ENCODE data around the gene LSM5. TPM values are rescaled to one million over a fixed set of nuclear protein-coding genes. Genes with fewer than 3 reads are reported as not detected.

The LSM5 gene
- total RNA-seq, 1 donor from 2014 or later, result 168 TPM

DNA sequence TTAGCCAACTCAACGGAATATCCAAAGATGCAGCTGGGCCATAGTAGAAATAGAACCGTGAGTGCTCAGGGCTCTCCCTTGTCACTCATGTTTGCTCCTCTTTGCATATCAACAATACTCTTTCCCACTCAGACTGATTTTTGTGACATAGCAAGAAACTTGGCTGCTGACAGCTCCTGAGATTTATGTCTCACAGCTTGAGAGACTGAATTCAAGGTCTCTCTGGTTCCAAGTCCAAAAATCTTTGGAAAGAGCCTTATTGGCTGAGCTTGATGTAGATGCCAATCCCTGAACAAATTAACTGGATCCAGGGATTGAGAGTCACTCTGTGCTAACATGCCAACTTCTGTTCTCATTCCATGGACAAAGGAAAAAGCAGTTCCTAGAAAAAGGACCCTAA lies 30.4 kb downstream of the LSM5 start:
- no peaks in the 10 kb centered on the region for H3K36me3 ChIP-seq
- no peak for DNase-seq (ENCODE audit: low spot score)
- no peaks in the 10 kb centered on the region for H3K9me3 ChIP-seq (ENCODE audit: low read depth)
- H3K4me3 ChIP-seq, result no peak overlapping the region
- Mint-ChIP-seq H3K27me3 (ENCODE audit: insufficient read depth, low read depth) (peaks cover 6% of the 10 kb centered on the region), H3K4me1 (peaks cover 19% of the 10 kb centered on the region), H3K27ac (no peak overlapping the region), H3K4me3 (no peak overlapping the region), H3K9me3 (no peaks in the 10 kb centered on the region), H3K36me3 (no peaks in the 10 kb centered on the region)
- no peak overlapping the region for H3K9ac ChIP-seq
- H4K20me1 ChIP-seq (ENCODE audit: low read depth), result no peaks in the 10 kb centered on the region
- H3F3A ChIP-seq (ENCODE audit: low read depth), result no peaks in the 10 kb centered on the region
- no peak overlapping the region for H2AFZ ChIP-seq (replicated peaks)
- no peak overlapping the region for H3K27ac ChIP-seq
- H3K79me2 ChIP-seq (ENCODE audit: low read depth), result no peaks in the 10 kb centered on the region
- no peaks in the 10 kb centered on the region for H3K27me3 ChIP-seq
- TF ChIP-seq, protein P1, sequence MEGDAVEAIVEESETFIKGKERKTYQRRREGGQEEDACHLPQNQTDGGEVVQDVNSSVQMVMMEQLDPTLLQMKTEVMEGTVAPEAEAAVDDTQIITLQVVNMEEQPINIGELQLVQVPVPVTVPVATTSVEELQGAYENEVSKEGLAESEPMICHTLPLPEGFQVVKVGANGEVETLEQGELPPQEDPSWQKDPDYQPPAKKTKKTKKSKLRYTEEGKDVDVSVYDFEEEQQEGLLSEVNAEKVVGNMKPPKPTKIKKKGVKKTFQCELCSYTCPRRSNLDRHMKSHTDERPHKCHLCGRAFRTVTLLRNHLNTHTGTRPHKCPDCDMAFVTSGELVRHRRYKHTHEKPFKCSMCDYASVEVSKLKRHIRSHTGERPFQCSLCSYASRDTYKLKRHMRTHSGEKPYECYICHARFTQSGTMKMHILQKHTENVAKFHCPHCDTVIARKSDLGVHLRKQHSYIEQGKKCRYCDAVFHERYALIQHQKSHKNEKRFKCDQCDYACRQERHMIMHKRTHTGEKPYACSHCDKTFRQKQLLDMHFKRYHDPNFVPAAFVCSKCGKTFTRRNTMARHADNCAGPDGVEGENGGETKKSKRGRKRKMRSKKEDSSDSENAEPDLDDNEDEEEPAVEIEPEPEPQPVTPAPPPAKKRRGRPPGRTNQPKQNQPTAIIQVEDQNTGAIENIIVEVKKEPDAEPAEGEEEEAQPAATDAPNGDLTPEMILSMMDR (IDR thresholded peaks at IDR 0.05), result no peak
- TF ChIP-seq EZH2 (IDR thresholded peaks at IDR 0.05) (no peak), EZH2phosphoT487 (IDR thresholded peaks at IDR 0.05) (no peak)
- H3K4me2 ChIP-seq, result no peak overlapping the region
- peaks cover 13% of the 10 kb centered on the region for H3K4me1 ChIP-seq

DNA sequence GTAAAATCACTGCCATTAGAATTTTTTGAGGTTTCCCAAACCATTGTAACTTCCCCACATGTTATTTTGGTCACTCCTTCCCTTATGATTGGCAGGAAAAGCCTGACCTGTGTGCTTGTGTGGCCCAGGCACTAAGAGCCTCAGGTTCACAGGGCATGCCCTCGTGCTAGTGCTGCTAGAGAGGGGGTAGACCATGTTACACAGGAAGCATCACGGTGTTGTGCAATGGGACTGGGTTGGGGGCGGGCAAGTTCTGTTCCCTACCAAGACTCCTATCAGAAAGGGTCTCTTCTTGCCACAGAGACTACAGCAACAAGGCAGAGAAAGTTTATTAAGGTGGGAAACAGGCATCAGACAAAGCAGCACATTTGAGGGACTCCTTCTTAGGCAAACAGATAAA lies 32.2 kb downstream of the LSM5 start:
- H3K27me3 ChIP-seq, result no peaks in the 10 kb centered on the region
- no peak for DNase-seq (ENCODE audit: low spot score)
- no peak overlapping the region for H3K27ac Mint-ChIP-seq
- no peak overlapping the region for H2AFZ ChIP-seq (replicated peaks)
- no peaks in the 10 kb centered on the region for H4K20me1 ChIP-seq (ENCODE audit: low read depth)
- no peaks in the 10 kb centered on the region for H3K36me3 Mint-ChIP-seq
- no peak overlapping the region for H3K9ac ChIP-seq
- H3K27ac ChIP-seq, result no peak overlapping the region
- no peak for TF ChIP-seq EZH2phosphoT487 (IDR thresholded peaks at IDR 0.05)
- TF ChIP-seq, protein P1 (IDR thresholded peaks at IDR 0.05), result no peak
- H3K4me3 ChIP-seq, result no peak overlapping the region
- H3K27me3 Mint-ChIP-seq (ENCODE audit: insufficient read depth, low read depth), result peaks cover 6% of the 10 kb centered on the region
- H3K4me1 ChIP-seq, result peaks cover 5% of the 10 kb centered on the region
- no peaks in the 10 kb centered on the region for H3K9me3 Mint-ChIP-seq
- H3K4me1 Mint-ChIP-seq, result peaks cover 11% of the 10 kb centered on the region
- H3K9me3 ChIP-seq (ENCODE audit: low read depth), result no peaks in the 10 kb centered on the region
- H3K36me3 ChIP-seq, result no peaks in the 10 kb centered on the region
- no peaks in the 10 kb centered on the region for H3F3A ChIP-seq (ENCODE audit: low read depth)
- no peak overlapping the region for H3K4me3 Mint-ChIP-seq
- H3K4me2 ChIP-seq, result no peak overlapping the region
- no peaks in the 10 kb centered on the region for H3K79me2 ChIP-seq (ENCODE audit: low read depth)

DNA sequence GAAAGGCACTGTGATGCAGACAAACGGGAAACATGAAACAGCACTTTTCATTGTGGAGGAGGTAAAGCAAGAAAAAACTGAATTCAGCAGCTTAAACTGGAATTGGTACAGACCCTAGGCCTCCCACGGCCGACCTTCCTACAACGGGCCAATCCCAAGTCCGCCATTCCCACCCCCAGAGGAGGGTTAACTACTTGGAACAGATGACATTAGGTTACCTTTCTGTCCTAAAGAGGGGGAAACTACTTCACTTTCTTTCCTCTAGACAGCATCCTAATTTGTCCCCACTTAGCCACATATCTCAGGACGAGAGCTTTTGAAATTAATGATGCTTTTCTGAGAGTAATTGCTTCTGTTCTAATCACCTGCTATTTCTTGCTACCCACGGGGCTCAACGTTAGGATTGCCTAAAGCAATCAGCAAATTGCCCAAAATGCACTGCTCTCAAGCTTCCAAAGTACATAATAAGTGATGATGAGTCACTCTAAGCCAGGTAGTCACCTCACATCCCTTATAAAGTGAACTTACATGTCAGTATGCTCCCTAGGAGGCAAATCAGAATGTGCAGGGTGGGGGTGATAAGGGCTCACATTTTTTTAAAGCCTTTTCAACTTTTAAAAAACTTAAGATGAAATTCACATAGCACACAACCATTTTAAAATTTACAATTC lies 36.7 kb downstream of the LSM5 start:
- Histone ChIP-seq H3K36me3 (no peaks in the 10 kb centered on the region), H3K9me3 (ENCODE audit: low read depth) (no peaks in the 10 kb centered on the region), H3K4me1 (no peaks in the 10 kb centered on the region), H3K4me2 (no peak overlapping the region), H3F3A (ENCODE audit: low read depth) (no peaks in the 10 kb centered on the region), H3K4me3 (no peak overlapping the region), H3K27ac (no peak overlapping the region), H4K20me1 (ENCODE audit: low read depth) (no peaks in the 10 kb centered on the region), H3K9ac (no peak overlapping the region), H3K79me2 (ENCODE audit: low read depth) (no peaks in the 10 kb centered on the region), H2AFZ (replicated peaks) (no peak overlapping the region), H3K27me3 (no peaks in the 10 kb centered on the region)
- Mint-ChIP-seq H3K36me3 (no peaks in the 10 kb centered on the region), H3K9me3 (no peaks in the 10 kb centered on the region), H3K27ac (no peak overlapping the region), H3K27me3 (ENCODE audit: insufficient read depth, low read depth) (peaks cover 3% of the 10 kb centered on the region), H3K4me3 (no peak overlapping the region), H3K4me1 (no peaks in the 10 kb centered on the region)
- no peak for DNase-seq (ENCODE audit: low spot score)
- TF ChIP-seq EZH2 (IDR thresholded peaks at IDR 0.05), result no peak
- TF ChIP-seq, protein P1 (IDR thresholded peaks at IDR 0.05), result no peak
